GM12891 (cell line): Measurements from ENCODE around the gene SERPINB1.
"Not testable (repeated sequence)": the region's sequence is repeated elsewhere in the genome, so short reads cannot be mapped to it uniquely, and the experiment has no call there.

Experiments used
- DNase-seq: peaks from one replicate; pipeline ENCODE4 v3.0.0; 2011; ENCODE audit warnings: low spot score; ENCODE audit not compliant: insufficient read length
- FAIRE-seq: peaks from 2 replicates; lab custom pipeline; 2011; peaks lifted over from hg19 to GRCh38; lab: Jason Lieb, UNC
- PAX5 ChIP-seq: IDR thresholded peaks from 2 replicates; pipeline ENCODE4 v1.6.1; 2011; ENCODE audit warnings: low read length, moderate library complexity, mild to moderate bottlenecking; ENCODE audit not compliant: insufficient read depth, severe bottlenecking
- POLR2A ChIP-seq: IDR thresholded peaks from 2 replicates; pipeline ENCODE4 v1.6.1; 2011; ENCODE audit warnings: low read depth, low read length, control low read depth
- POLR2AphosphoS5 ChIP-seq: IDR thresholded peaks from 2 replicates; pipeline ENCODE4 v1.6.1; 2011; ENCODE audit warnings: low read depth, low read length, control low read depth
- POU2F2 ChIP-seq: IDR thresholded peaks from 2 replicates; pipeline ENCODE4 v1.6.1; 2011; ENCODE audit warnings: low read depth, mild to moderate bottlenecking, control low read depth, low read length, moderate library complexity
- SPI1 ChIP-seq: IDR thresholded peaks from 2 replicates; pipeline ENCODE4 v1.6.1; 2011; ENCODE audit warnings: low read depth, low read length, control low read depth
- TAF1 ChIP-seq: IDR thresholded peaks from 2 replicates; pipeline ENCODE4 v1.6.1; 2011; ENCODE audit warnings: low read depth, low read length, control low read depth

The SERPINB1 gene

GRCh38 chr6:2807342-2808090 is 34.1 kb downstream of the SERPINB1 start:
- DNase-seq (no peak), FAIRE-seq (no peak)
- TF ChIP-seq PAX5 (no peak), POLR2A (no peak), POU2F2 (no peak), POLR2AphosphoS5 (no peak), TAF1 (no peak), SPI1 (no peak)

- DNase-seq (no peak), FAIRE-seq (no peak)
- TF ChIP-seq POLR2A, result no peak
- TF ChIP-seq POU2F2, result no peak
- TF ChIP-seq PAX5, result no peak
- TF ChIP-seq SPI1, result no peak
- TF ChIP-seq POLR2AphosphoS5, result no peak
- TF ChIP-seq TAF1, result no peak
Measured at GRCh38 chr6:2806644-2807043, 35.0 kb downstream of the SERPINB1 start.

DNA sequence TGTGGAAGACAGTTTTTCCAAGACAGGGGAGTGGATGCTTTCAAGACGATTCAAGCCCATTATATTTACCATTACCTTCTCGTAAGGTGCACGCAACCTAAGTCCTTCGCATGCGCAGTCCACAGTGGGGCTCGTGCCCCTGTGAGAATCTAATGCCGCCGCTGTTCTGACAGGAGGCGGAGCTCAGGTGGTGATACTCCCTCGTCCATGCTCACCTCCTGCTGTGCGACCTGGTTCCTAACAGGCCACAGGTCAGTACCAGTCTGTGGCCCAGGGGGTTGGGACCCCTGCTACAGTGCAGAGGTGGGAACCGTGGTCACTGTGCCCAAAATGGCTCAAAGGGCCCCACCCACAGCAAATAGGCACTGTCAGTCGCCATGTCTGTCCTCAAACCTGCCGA is 36.6 kb downstream of the SERPINB1 start:
- TF ChIP-seq TAF1 (no peak), PAX5 (no peak), POLR2AphosphoS5 (no peak), POLR2A (no peak), SPI1 (no peak), POU2F2 (no peak)
- DNase-seq (no peak), FAIRE-seq (no peak)

- no peak for FAIRE-seq
- no peak for DNase-seq
- TF ChIP-seq POU2F2 (no peak), SPI1 (no peak), TAF1 (no peak), POLR2AphosphoS5 (no peak), POLR2A (no peak), PAX5 (no peak)
Measured at GRCh38 chr6:2804516-2804915, 37.1 kb downstream of the SERPINB1 start.

DNA sequence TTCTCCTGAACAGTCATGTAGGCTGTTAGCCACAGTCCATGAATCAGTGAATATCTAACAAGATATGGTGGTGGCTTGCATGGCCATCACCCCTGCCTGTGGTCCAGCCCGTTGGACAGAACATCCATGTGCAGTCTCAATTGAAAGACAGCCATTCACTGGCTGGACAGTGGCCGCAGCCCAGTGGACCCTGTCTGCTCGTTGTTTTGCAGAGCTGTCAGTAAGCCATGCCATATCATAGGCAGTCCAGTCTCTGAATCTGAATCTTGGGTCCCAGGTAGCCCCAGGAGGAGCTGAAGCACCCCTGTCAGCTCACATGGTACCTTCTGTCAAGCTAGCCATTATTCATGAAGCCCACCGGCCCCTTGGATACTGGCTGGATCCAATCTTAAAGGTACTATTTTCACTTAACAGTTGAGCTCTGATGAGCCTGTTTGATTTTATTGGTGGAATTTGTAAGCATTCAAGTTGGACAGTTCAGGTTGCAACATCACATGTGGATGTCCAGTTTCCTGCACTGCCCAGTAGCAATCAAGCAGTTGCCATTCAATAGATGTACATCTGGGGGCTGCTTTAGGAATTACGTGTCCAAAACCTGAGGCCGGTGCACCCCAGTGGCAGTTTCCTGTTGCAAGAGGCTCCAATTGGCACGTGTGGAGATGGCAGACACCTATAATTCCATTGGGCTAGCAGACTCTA is 37.8 kb downstream of the SERPINB1 start:
- DNase-seq, result no peak
- no peak for TF ChIP-seq SPI1
- TF ChIP-seq TAF1, result no peak
- TF ChIP-seq PAX5, result no peak
- no peak for TF ChIP-seq POLR2A
- no peak for FAIRE-seq

- TF ChIP-seq POLR2AphosphoS5 (no peak), TAF1 (no peak), SPI1 (no peak), POLR2A (no peak), POU2F2 (no peak), PAX5 (no peak)
- FAIRE-seq, result no peak
Measured at GRCh38 chr6:2802521-2803060, 39.1 kb downstream of the SERPINB1 start.

GRCh38 chr6:2801687-2802086 is 40.0 kb downstream of the SERPINB1 start:
- not testable (repeated sequence) for DNase-seq, FAIRE-seq

More at GRCh38 chr6:2802521-2803060, 39.1 kb downstream of the SERPINB1 start:
- no peak for DNase-seq

GRCh38 chr6:2800552-2801316 is 40.9 kb downstream of the SERPINB1 start:
- no peak for DNase-seq
- FAIRE-seq, result no peak
- TF ChIP-seq POU2F2 (no peak), SPI1 (no peak), TAF1 (no peak), POLR2A (no peak), POLR2AphosphoS5 (no peak), PAX5 (no peak)

GRCh38 chr6:2799936-2800527 is 41.6 kb downstream of the SERPINB1 start:
- TF ChIP-seq POU2F2, result no peak
- TF ChIP-seq TAF1, result no peak
- FAIRE-seq (no peak), DNase-seq (no peak)

- FAIRE-seq (no peak), DNase-seq (no peak)
- TF ChIP-seq TAF1 (no peak), POLR2AphosphoS5 (no peak), SPI1 (no peak), POLR2A (no peak), POU2F2 (no peak), PAX5 (no peak)
Measured at GRCh38 chr6:2798586-2799134, 43.0 kb downstream of the SERPINB1 start.
